CD4-positive, alpha-beta T cell treated with Interleukin-15 for 4 hours (primary cell): ENCODE data around the gene TK1.
"Not testable (repeated sequence)": the region's sequence is repeated elsewhere in the genome, so short reads cannot be mapped to it uniquely, and the experiment has no call there.

Experiments
- DNase-seq: peaks from one replicate; pipeline ENCODE4 v3.0.0-alpha.2; 2020; ENCODE audit warnings: low spot score

Gene TK1

DNA sequence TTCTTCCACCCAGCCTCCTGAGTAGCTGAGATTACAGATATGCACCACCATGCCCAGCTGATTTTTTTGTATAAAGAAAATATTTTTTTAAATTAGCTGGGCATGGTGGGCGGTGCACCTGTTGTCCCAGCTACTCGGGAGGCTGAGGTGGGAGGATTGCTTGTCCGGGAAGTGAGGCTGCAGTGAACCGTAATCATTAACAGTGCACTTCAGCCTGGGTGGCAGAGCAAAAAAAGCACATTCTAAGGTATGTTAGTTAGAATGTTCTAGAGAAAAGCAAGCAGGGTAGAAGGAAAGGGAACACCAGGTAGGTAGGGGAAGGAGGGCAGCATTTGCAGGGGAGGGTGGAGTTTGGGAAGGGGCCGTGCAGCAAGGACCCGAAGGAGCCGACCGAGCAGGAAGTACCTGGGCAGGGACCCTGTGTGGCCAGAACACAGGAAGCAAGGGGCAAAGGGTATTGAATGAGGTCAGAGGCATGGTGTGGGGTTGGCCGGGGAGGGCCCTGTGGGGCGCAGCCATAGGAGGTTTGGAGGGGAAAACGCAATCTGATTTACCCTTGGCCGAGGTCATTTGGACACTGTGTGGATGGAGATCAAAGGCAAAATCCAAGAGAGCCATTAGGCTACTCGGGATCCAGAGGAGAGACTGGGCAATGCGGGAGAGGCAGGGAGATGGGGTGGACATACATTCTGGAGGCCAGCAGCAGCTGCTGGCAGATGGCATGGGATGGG lies 38.4 kb downstream of the TK1 start:
- no peak for DNase-seq

GRCh38 chr17:78147315-78147998 lies 39.4 kb downstream of the TK1 start:
- DNase-seq: no peak

- no peak for DNase-seq
Observed at GRCh38 chr17:78146881-78147280, 40.0 kb downstream of the TK1 start.

- DNase-seq: no peak
Observed at GRCh38 chr17:78146471-78146869, 40.4 kb downstream of the TK1 start.

GRCh38 chr17:78144736-78145641 lies 41.9 kb downstream of the TK1 start:
- DNase-seq: no peak

- DNase-seq: no peak
Observed at GRCh38 chr17:78144147-78144719, 42.6 kb downstream of the TK1 start.

- DNase-seq: no peak
Observed at GRCh38 chr17:78143214-78144146, 43.4 kb downstream of the TK1 start.

DNA sequence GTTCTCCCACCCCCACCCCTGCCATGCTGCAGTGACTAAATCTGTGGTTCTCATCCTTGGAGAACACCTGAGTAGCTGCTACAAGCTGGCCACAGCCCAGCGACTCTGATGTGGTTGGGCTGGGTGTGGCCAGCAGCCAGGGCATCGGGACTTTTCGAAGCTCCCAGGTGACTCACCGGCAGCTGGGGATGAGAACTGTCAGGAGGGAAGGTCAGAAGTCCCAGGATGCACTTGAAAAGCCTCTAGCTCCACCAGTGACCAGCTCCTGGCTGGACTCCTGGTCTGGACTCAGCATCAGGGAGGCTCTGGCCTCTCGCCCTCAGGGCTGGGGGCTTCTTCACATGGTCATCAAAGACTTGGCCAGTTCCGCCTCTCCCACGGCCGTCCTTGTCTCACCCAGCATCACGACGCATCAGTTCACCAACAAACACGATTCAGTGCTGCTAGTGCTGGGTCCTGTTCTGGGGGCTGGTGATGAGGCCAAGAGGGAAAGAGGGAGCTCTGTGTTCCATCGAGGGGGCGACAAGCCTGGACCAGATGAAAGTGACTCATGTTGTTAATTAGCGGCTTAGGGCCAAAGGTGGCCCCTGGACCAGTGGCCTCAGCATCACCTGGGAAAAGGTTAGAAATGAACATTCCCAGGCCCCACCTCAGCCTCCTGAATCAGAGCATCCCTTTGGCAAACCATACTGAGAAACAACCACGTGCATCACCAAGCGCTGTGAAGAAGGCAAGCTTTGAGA lies 44.6 kb downstream of the TK1 start:
- no peak for DNase-seq

DNA sequence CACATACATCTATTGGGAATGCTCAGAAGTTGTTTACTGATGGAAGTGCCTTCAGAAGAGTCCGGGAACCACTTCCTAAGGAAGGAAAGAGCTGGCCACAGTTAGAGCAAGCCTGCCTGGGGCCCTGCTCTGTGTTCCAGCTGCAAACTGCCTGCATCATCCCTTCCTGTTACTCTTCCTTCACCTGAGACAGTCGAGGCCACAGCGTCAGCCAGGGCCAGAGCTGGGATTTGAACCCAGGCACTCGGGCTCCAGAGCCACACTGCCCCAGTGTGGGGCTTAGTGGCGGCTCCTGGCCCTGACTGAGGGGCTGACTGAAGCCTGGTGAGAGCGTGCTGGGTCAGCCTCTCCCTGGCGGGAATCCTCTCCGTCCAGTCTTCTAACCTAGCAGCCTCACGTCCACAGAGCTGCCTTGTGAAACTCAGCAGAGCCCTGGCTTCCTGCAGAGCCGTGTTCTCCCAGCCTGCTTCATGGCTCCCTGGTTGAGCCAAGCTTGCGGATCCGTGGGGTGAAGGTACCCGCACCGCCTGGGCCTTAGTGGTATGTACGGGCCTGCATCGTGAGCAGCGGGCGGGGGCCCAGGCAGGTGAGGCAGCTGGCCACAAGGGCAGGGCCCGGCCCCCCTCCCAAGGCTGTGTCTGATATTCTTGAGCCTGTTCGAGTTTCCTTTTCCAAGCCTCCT lies 45.3 kb downstream of the TK1 start:
- no peak for DNase-seq

DNA sequence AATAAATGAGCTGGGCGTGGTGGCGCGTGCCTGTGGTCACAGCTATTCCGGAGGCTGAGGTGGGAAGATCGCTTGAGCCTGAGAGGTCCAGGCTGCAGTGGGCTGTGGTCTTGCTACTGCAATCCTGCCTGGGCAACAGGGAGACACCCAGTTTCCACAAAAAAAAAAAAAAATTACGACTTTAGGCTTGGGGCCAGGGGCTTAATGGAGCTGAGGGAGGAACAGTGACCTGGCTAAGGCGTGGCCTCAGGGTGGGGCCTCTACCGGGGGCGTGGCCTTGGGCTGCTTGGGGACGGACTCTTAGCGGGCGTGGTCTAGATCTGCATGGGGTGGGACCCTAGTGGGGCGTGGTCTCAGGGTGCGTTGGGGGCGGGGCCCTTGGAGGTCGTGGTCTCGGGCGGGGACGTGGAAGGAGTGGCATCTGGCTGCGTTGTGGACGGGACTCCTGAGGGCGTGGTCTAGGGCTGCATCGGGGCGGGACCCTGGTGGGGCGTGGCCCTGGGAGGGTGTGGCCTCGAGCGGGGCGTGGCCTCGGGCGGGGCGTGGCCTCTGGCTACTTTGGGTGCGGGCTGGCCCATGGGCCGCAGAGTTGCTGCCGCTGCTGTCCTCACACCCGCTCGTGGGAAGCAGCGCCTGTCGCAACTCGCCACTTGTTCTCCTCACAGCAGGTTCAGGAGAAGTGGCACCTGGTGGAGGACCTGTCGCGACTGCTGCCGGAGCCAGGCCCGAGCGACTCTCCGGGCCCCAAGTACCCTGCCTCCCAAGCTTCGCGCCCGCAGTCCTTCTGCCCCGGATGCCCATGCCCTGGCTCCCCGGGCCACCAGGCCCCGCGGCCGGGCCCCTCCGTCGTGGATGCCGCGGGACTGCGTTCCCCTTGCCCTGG lies 46.4 kb downstream of the TK1 start:
- peak; percentile 95 for DNase-seq

GRCh38 chr17:78139861-78140168 lies 47.0 kb downstream of the TK1 start:
- not testable (repeated sequence) for DNase-seq

DNA sequence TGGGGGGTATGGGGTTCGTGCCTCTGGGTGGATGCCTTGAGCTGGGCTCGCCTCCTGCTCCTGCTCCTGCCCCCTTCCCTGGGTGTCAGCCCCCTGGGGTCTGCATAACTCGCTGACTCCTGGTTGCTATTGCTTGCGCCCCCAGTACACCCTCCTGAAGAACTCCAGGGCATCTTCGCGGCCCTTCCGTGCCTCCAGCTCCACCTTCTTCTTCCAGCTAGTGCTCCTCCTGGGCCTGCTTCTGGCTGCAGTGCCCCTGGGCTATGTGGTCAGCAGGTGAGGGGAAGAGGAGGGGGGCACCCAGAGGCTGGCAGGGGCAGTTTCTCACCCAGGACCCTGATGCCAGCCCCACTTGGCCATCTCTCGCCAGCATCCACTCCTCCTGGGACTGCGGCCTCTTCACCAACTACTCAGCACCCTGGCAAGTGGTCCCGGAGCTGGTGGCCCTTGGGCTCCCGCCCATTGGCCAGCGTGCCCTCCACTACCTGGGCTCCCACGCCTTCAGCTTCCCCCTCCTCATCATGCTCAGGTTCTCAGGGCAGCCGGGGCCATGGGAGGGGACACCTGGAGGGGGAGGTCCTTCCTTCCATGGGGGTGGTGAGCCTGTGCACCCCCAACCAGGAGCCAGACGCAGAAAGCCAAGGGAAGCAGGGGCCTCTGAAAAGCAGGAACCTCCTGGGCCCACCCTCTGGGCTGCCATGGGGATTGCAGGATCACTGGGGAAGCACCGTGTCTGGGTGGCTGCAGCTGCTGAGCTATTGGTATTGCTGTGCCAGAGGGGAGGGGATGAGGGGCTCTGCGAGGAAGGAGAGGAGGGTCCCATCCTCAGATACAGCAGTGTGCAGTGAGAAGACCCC lies 48.4 kb downstream of the TK1 start:
- DNase-seq: no peak

- no peak for DNase-seq
Observed at GRCh38 chr17:78137392-78138203, 49.3 kb downstream of the TK1 start.

DNA sequence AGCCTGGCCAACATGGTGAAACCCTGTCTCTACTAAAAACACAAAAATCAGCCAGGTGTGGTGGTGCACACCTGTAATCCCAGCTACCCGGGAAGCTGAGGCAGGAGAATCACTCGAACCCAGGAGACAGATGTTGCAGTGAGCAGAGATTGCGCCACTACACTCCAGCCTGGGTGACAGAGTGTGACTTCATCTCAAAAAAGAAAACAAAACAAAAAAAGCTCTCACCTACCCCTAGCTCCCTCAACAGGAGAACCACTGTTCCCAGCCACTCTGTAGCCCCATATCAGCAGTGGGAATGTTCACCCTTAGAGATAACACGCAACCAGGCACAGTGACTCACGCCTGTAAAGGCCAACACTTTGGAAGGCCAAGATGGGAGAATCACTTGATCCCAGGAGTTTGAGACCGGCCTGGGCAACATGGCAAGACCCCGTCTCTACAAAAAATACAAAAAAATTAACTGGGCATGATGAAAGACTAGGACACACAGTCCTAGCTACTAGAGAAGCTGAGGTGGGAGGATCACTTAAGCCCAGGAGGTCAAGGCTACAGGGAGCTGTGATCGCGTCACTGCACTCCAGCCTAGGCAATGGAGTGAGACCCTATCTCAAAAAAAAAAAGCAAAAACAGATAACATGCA lies 50.9 kb downstream of the TK1 start:
- no peak for DNase-seq

- DNase-seq: no peak
Observed at GRCh38 chr17:78134899-78135385, 51.9 kb downstream of the TK1 start.
